GM19239 (cell line): ENCODE results near the gene HES7.
"Not testable (repeated sequence)": the region's sequence is repeated elsewhere in the genome, so short reads cannot be mapped to it uniquely, and the experiment has no call there.

Source experiments
- DNase-seq: peaks from one replicate; pipeline ENCODE4 v3.0.0; 2011; ENCODE audit warnings: low spot score; ENCODE audit not compliant: insufficient read length
- FAIRE-seq: peaks from 2 replicates; lab custom pipeline; 2011; peaks lifted over from hg19 to GRCh38; lab: Jason Lieb, UNC

Gene HES7

DNA sequence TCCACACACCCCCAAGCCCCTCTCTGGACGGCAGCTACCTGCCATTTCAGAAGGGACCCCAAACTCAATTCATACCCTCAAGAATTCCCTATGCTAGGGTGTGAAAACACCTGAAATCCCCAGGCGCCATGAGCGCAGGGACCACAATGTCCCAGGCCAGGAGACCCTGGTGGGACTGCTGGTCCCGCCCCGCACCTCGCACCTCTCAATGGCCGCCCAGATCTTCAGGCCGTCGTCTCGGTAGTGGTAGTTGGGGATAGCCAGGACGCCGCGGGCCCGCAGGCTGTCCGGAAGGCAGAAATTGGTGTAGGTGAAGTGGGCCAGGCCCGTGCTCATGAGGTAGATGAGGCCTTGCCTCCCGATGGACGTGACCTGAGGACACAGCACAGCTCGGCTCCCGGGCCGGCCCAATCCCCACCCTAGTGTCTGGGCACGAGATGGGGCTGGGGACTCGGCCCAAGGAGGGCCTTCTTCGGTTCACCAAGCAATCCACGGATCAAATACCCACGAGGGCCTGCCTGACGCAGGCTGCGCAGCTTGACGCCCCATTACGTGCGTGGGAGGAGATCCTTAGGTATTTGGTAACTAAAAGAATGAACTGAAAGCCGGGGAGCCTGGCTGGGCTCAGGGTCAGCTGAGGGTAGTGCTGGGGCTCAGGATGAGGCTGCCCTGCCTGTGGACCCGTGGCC, 14.8 kb downstream of the HES7 start:
- FAIRE-seq: no peak

DNA sequence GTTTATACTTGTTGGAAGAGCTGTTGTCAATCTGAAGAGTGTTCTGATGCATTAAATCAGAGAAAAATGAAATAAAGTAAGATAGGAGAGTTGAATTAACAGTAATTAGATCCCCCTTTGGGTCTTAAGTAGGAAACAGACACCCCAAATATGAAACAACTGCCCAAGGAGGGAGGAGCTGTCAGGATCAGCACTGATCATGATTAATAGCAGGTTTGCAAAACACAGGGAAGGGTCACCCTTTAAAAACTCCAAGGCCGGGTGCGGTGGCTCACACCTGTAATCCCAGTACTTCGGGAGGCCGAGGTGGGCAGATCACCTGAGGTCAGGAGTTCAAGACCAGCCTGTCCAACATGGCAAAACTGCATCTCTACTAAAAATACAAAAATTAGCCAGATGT, 16.9 kb downstream of the HES7 start:
- not testable (repeated sequence) for DNase-seq

More for the DNA sequence above, 14.8 kb downstream of the HES7 start:
- no peak for DNase-seq

DNA sequence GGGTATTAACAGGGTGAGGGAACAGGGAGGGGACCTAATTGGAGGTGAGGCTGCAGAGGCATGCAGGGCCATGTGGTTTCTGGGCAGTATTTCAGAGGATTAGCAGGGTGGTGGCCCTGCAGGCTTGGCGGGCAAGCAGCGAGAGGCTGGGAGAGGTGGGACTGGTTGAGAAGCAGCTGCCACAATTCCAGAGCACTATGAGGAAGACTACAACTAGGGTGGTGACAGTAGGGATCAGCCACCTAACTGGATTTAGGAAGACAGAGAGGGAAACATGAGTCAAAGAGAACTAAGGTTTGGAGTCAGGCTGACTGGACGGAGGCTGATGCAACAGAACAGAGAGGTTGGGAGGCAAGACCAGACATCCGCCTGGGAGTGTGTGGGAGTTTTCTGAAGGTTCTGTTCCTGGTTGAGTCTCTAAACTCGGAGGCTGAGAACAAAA, 17.9 kb downstream of the HES7 start:
- FAIRE-seq (no peak), DNase-seq (no peak)

More for the DNA sequence above, 16.9 kb downstream of the HES7 start:
- FAIRE-seq: not testable (repeated sequence)

DNA sequence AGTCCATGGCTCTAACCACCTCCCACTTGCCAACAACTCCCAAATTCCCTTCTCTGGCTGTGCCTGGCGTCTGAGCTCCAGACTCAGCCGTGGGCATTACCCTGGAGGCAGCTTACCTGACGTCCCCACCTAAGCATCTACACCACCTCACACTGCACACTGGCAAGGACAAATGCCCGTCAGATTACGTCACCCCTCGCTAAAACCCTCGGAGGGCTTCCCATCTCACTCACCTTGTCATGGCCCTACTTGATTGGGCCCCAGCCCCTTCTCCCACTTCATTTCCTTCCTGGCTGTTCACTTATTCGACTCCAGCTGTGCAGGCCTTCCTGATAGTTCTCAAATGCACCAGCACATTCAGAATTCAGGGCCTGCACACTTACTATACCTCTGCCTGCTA, 19.0 kb downstream of the HES7 start:
- no peak for DNase-seq
- FAIRE-seq: no peak

DNA sequence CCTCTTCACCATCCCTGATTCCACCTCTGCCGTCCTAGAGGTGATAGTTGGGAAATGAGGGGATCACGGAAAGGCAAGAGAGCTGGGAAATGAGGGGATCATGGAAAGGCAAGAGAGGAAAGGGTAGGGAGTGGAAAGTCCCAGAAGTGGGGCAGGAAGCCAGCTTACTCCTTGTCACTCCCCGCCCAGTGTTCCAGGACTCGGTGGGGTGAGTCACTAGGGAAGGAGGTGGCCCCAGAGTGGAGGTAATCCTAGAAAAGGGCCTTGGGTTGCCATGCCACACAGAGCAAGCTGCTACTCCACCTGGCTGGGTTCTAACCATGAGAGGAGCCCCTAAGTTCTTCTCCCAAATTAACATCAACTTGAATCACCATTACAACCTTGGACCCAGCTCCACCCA, 20.4 kb downstream of the HES7 start:
- no peak for DNase-seq
- no peak for FAIRE-seq

DNA sequence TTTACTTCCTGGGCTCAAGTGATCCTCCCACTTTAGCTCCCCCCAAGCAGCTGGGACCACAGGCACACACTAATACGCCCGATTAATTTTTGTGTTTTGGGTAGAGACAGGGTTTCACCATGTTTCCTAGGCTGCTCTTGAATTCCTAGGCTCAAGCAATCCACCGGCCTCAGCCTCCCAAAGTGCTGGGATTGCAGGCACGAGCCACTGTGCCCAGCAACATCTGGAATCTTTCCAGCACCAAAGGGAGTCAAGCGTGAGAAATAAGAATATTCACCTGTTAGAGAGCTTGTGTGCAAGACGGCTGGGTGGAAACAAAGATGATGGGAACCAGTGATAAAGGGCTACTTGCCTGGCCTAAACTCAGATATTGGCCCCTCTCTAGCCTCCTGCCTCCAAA, 22.2 kb downstream of the HES7 start:
- DNase-seq (no peak), FAIRE-seq (no peak)

- DNase-seq (no peak), FAIRE-seq (no peak)
Measured at GRCh38 chr17:8100763-8101162, 23.1 kb downstream of the HES7 start.

GRCh38 chr17:8100111-8100510, 23.8 kb downstream of the HES7 start:
- DNase-seq (no peak), FAIRE-seq (no peak)

- FAIRE-seq: no peak
Measured at GRCh38 chr17:8096541-8096940, 27.4 kb downstream of the HES7 start.

DNA sequence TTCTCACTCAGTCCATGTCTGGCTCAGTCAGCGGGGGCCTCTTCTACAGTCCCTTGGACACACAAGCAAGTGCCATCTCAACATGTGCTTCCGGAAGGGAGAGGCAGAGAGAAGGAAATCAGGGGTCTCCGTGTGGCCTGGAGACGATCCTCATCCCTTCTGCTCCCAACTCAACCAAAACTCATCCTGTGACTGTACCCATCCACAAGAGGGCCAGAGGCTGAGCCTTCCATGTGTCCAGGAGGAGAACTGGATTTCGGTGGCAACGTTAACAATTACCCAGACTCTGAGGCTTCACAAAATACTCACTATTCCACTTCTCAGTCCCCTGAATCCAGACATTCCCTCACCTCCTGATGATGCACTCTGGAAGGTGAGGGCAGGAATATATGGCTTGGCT, 28.5 kb downstream of the HES7 start:
- FAIRE-seq (no peak), DNase-seq (no peak)

More at GRCh38 chr17:8096541-8096940, 27.4 kb downstream of the HES7 start:
- no peak for DNase-seq

GRCh38 chr17:8091033-8091687, 32.7 kb downstream of the HES7 start:
- FAIRE-seq (no peak), DNase-seq (peak; percentile 52)

DNA sequence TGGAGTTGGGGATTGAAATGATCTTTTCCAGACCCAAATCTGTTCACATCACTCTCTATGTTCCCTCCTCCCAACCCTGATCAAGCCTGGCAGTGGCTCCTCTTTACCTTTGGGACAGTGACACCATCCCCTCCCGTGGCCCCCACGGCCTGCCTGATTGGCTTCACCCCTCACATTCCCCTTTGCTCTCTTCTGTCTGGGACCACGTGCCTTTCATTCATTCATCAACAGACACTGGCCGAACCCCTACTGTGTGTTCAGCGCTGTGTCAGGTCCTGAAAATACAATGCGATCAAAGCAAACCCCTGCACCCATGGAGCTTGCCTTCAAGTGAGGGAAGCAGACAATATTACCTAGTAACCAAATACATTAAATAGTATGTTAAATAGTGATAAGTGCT, 34.2 kb downstream of the HES7 start:
- FAIRE-seq (no peak), DNase-seq (no peak)

DNA sequence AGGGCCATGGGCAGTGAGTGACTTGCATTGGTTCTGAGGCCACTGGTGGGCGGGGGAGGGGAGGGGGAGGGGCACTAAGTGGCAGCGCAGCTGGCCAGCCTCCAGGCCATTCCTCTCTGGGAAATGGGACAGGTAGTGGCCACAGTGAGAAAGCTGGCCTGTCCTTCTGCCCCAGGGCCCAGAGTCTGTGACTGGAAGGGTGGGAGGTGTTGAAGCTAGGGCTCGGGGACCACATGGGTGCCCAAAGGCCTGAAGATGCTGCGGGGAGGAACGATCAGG, 36.0 kb downstream of the HES7 start:
- no peak for FAIRE-seq
- DNase-seq: no peak

DNA sequence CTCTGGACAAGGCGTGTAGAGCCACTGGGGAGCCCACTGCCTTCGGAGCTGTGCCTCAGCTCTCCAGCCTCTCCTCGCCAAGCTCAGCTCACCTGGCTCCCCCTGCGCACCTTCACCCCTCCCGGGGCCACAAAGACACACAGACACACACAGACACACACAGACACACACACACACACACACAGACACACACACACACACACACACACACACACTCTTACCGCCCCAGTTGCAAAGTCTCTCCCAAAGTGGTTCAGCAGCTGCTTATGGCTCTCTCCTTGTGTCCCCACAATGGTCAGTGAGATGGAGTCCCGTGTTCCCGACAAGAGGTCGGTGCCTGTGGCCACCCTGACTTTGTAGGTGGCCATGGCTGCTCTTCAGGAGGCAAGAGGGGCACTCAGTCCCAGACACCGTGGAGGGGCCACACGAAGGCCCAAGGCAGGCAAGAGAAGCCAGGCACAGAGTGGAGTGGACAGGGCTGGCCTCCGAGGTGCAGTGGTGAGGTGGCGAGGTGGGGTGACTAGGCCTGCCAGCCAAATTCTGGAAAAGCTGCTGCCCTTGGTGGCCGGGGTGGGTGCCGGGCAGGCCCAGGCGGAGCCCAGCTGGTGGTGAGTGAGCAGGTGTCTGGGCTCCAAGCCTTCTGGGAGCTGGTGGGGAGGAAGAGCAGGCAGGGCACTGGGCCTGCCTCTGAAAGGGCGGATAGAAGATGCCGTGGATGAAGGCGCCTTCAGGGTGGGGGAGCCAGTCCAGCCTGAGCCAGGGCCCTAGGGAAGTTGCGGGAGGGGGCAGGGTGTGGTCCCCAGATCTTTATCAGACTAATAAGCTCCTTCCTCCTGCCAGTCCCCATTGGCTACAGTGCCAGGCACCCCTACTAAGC, 36.6 kb downstream of the HES7 start, which contains the start of gene ALOX12B:
ALOX12B (minus strand) TSS at position 642 of the 877 bp plus-strand sequence; CDS start at position 368, 274 bp downstream.
- FAIRE-seq (no peak), DNase-seq (no peak)

DNA sequence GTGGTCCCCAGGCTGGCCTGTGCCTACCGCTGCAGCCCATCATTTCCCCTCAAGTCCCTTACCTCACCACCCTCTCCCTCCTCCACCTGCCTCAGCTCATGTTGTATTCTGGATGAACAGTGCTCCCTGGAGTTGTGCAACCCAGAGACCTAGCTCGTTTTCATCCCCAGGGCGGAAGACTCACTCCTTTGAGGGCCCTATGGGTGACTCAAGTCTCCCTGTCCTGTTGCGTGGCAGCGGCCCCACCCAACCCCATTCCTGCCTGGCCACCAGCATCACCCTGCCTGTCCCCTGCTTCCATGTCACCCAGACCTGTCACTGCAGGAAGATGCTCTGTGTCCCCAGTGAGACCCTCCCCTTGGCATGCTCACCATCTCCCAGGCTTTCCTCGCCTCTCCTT, 39.7 kb downstream of the HES7 start:
- FAIRE-seq (no peak), DNase-seq (no peak)

- DNase-seq: no peak
Measured at GRCh38 chr17:8082292-8082691, 41.6 kb downstream of the HES7 start.

DNA sequence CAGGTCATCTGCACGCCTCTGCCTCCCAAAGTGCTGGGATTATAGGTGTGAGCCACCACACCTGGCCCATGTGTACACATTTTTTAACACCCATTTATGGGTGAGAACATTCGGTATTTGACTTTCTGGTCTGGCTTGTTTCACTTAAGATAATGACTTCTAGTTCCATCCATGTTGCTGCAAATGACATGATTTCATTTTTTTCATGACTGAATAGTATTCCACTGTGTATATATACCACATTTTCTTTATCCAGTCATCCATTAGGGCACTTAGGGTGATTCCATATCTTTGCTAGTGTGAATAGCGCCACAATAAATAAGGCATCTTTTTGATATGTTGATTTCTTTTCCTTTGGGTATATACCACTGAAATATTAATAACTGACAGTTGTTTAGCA, 42.0 kb downstream of the HES7 start:
- no peak for DNase-seq
- FAIRE-seq: no peak

More at GRCh38 chr17:8082292-8082691, 41.6 kb downstream of the HES7 start:
- no peak for FAIRE-seq

GRCh38 chr17:8080799-8081219, 43.1 kb downstream of the HES7 start:
- FAIRE-seq (no peak), DNase-seq (no peak)

DNA sequence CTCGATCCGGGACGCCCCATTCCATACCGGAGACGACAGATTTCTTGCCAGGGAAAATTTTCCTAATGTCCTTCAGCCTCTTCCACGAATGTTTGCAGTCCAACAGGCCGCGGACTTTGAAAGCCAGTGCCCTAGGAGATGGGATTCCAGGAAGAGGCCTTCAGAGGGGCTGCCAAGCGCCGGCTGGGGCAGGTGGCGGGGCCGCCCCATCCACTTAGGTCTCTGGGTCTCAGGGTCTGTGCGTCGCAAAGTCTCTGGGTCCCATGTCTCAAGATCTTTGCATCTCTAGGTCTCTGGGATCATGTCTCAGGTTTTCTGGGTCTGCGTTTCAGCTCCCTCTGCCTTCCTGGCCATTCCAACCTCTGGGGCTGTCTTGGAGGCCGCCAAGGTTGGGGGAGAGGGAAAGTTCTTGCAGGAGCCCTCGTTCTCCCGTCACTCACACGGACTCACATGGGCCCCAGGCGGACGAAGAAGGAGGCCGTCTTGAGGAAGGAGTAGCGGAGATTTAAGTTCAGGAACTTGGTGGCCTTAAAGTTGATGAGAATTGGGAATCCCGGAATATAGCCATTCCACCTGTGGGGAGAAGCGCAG, 43.6 kb downstream of the HES7 start:
- FAIRE-seq: no peak
- DNase-seq: no peak
